ENCODE measurements around the gene PIK3C2B.
"Not testable (repeated sequence)": the region's sequence is repeated elsewhere in the genome, so short reads cannot be mapped to it uniquely, and the experiment has no call there.

PIK3C2B gene

GRCh38 chr1:204494281-204495077 is at the start of gene PIK3C2B:
Gene PIK3C2B, minus strand, starts transcription at chr1:204494805. Its CDS starts 25,003 bp downstream, at chr1:204469802.
- peak; percentile 81 for DNase-seq

DNA sequence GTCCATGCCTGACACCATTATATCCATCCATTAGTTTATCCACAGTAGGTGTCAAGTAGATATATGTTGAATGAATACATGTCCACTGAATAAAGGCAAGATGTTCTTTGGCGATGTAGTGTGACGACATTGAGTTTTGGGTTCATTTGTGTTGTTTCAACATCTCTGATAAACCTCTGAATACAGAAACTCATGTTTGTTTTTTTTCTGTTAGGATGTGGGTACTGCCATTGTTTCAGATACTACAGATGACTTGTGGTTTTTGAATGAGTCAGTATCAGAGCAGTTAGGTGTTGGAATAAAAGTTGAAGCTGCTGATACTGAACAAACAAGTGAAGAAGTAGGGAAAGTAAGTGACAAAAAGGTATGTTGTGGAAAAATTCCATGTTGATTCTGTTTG is 49.7 kb upstream of the PIK3C2B start:
- DNase-seq: no peak

DNA sequence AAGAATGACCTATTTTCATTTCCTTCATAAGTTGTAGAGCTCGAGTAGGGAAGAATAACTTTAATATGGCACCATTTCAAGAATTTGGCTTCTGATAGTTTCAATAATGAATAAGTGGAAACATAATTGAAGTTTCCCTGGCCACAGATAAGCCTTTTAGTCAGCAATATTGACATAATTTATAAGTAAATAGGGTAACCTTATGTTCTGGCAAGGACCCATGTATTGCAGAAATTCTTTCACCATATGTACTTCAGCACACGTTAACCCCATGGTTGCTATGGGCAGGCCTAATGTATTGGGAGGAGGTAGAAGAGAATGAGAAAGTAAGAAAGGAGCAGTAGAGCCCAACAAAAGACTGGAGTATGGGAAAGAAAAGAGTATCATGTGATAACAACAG is 47.0 kb upstream of the PIK3C2B start:
- no peak for DNase-seq

DNA sequence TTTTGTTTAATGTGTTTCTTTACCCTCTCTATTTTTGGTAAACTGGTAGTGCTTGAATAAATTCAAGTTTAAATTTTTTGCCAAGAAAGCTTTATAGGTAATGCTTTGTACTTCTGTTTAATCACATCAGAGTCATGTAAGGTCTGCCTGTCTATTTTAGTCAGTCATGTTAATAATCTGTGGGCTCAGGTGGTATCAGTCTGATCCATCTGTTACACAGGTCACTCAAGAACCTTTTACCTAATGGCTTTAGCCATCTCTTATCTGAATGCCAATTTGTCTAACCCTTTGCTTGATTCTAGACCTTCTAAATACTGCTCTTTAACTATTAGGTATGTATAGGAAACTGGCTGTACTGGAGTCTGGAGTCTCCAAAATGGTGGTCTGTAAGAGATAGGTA is 38.2 kb upstream of the PIK3C2B start:
- DNase-seq: no peak

DNA sequence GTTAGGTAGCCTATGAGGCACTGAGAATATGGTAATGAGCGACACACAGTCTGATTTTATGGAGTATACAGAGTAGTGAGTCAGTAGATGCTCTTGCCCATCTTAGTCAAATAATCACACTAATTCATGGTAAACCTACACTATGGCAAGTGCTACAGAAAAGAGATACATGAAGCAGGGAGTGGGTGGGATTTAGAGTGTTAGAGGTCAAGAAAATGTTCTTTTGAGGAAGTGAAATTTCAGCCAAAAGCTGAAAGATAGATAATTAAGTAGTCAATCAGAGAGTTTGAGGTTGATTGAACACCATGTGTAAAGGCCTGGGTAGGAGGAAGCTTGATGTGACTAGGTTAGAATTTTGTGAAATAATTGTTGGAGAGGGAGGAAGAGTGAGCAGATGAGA is 36.3 kb upstream of the PIK3C2B start:
- DNase-seq: no peak

DNA sequence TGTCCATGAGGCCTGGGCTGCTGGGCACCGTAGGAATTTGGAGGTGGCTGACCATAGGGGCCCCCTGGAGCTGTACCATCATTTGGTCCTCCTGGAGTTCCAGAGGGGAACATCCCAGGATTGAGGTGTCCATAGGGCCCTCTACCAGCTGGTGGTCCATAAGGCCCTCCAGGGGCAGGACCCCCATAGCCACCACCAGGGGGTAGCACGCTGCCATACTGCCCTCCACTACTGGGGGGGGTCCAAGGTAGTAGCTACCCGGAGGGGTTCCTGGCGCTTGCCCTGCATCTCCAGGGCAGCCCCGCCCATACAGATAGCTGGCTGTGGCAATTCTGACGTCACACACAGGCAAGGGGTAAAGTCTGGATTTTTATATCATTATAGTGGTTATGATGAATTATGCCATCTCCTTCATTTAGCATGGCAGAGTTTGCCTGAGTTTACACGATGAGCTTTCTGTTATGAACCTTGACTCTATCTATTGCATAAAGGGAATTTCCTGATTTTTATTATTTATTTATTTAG is 34.8 kb upstream of the PIK3C2B start:
- DNase-seq: no peak

DNA sequence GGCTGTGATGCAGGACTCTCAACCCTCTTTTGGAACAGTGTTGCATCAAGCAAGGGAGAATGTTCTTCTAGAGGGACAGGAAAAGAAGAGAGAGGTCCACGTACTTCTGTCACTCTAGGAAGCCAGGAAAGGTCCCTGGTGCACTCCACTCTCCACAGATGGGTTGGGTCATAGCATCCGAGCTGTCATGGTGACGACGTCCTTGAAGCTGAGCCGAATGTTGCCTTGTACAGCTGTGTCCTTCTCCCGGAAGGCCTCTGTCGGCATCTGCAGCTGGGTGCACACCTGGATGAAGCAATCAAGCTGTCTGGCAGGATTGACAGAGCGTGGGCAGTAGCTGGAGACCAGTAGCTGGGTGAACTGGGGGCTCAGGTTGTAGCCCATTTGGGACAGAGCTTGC is 34.1 kb upstream of the PIK3C2B start:
- DNase-seq: no peak

DNA sequence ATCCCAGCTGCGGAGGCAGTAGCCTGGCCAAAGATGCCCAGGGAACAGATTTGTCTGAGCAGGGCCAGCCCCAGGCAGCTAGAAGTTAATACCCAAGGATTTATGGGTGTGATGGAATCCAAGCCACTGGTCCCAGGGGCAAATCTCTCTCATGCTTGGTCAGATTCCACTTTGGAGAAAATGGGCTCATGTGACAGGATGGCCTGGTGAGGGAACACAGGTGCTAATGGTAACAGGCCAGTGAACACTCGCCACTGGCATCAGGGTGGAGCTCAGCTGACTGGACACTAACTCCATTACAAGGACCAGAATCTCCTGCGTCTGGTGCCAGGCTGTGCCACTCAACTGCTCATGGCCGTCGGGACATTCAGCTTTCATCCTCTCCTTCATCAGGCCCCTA is 33.6 kb upstream of the PIK3C2B start:
- no peak for DNase-seq

- DNase-seq: no peak
Measured at GRCh38 chr1:204524986-204525385, 30.4 kb upstream of the PIK3C2B start.

DNA sequence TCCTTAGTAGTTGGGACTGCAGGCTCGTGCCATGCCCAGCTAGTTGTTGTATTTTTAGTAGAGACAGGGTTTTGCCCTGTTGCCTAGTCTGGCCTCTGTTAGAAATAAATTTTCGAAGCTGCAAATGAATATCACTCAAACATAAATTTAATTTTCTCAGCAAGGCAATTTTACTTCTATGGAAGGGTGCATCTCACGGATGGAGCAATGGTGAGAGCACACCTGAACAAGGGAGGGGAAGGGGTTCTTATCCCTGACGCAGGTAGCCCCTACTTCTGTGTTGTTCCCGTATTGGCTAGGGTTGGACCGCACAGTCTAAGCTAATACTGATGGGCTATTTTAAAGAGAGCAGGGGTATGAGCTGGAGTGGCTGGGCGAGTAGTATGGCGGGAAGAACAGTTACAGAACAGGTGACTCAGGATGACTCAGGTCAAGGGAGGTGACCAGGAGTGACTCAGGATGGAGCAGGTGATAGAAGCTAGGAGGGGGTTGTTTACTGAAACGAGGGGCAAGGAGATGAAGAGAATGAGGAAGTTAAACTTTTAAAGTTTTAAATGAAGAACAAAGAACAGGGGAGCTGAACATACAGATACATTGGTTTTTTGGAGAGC is 29.1 kb upstream of the PIK3C2B start:
- peak; percentile 41 for DNase-seq

- DNase-seq: not testable (repeated sequence)
Measured at GRCh38 chr1:204521941-204522521, 27.4 kb upstream of the PIK3C2B start.

DNA sequence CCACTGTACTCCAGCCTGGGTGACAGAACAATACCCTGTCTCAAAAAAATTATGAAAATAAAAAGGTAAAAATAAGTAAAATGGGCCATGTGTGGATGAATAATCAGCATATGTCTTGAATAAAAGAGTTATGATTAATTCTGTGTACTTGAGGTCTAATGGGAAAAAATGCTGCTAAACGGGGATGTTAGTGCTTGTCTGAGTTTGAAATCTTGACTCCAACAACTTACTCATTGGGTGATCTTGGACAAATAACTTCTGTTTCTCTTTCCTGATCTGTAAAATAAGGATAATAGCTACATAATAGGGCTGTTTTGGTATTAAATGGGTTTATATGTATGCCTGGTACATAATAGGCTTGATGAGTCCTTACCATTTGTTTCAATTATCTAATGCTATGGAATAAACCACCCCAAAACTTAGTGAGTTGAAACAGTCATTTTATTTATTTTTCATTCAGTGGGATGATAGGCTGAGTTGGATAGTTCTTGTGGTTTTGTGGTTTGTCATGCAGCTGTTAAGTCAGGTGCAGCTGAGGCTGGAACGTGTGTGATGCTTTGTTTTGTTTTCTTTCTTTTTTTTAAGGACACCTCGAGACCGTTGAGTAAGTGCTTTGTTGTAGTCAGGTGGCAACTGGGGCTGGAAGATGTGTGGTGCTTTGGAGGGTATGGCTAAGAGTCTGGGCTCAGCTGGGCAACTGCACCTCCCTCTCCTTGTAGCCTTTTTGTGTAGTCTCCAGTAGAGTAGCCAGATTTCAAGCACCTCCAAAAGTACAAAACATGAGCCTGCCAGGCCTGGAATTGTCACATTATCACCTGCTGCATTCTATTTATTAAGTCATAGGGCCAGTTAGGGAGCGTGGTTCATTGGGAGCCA is 26.5 kb upstream of the PIK3C2B start:
- DNase-seq: peak; percentile 58

GRCh38 chr1:204517382-204517781 is 22.8 kb upstream of the PIK3C2B start:
- peak; percentile 58 for DNase-seq

GRCh38 chr1:204516180-204516879 is 21.7 kb upstream of the PIK3C2B start, which contains the start of gene MDM4:
Gene MDM4, plus strand, starts transcription at chr1:204516406. Its CDS starts 9,113 bp downstream, at chr1:204525519.
- peak; percentile 97 for DNase-seq

DNA sequence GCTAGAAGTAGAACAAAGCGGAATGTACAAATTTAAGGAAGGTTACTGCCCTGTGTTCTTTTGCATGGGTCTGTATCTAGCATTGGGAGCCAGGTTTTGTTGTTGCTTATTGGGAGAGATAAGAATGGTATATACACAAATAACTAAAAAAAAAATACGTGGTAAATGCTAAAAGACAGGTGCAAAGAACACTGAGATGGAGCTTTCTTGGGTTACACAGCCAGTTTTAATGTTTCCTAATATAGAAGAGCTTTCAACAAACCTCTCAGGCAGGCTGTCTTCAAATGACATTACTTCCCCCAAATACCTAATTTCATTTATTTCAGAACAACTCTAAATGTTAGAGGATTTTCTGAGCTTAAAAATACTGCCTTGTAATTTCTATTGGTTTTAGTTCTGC is 20.2 kb upstream of the PIK3C2B start:
- DNase-seq: no peak

GRCh38 chr1:204513117-204513716 is 18.6 kb upstream of the PIK3C2B start:
- peak; percentile 52 for DNase-seq

- no peak for DNase-seq
Measured at GRCh38 chr1:204511366-204511765, 16.8 kb upstream of the PIK3C2B start.

- no peak for DNase-seq
Measured at GRCh38 chr1:204509186-204509635, 14.6 kb upstream of the PIK3C2B start.

DNA sequence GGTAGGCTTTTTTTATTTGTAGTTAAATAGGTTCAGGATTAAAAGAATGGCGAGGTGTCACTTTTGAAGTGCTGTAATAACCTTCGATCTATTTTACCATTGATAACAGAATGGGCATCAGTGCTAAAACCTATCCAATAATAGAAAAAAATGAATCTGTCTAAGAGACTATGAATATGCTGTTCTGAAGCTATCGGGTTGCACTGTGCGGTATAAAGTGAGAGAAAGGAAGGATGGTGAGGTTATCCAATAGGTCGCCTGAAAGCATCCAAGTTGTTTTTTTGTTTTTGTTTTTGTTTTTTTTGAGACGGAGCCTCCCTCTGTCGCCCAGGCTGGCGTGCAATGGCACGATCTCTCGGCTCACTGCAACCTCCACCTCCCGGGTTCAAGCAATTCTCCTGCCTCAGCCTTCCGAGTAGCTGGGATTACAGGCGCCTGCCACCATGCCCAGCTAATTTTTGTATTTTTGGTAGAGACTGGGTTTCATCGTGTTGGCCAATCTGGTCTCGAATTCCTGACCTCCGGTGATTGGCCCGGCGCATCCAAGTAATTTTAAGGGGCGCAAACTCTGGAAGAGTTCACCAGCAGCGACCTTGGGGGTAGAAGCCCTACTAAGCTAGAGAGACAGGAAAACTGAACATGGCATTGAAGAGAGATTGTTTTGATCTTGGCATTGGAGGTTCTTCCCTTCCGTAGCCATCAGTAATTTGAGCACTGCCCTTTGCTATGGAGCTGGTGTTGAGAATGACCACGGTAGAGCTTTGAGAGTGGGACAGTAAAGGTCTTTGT is 12.9 kb upstream of the PIK3C2B start:
- peak; percentile 47 for DNase-seq

- peak; percentile 92 for DNase-seq
Measured at GRCh38 chr1:204506969-204507316, 12.3 kb upstream of the PIK3C2B start.

Measured in activated CD4-positive, alpha-beta T cell treated with anti-CD3 and anti-CD28 coated beads for 48 hours (primary cell).